NCI-H774 (cell line): Measurements from ENCODE around the gene HTR3B.
"Not testable (repeated sequence)": the region's sequence is repeated elsewhere in the genome, so short reads cannot be mapped to it uniquely, and the experiment has no call there.

ENCODE experiments used
- DNase-seq: peaks from one replicate; lab custom pipeline; 2025; lab: John Stamatoyannopoulos, UW

HTR3B gene

DNA sequence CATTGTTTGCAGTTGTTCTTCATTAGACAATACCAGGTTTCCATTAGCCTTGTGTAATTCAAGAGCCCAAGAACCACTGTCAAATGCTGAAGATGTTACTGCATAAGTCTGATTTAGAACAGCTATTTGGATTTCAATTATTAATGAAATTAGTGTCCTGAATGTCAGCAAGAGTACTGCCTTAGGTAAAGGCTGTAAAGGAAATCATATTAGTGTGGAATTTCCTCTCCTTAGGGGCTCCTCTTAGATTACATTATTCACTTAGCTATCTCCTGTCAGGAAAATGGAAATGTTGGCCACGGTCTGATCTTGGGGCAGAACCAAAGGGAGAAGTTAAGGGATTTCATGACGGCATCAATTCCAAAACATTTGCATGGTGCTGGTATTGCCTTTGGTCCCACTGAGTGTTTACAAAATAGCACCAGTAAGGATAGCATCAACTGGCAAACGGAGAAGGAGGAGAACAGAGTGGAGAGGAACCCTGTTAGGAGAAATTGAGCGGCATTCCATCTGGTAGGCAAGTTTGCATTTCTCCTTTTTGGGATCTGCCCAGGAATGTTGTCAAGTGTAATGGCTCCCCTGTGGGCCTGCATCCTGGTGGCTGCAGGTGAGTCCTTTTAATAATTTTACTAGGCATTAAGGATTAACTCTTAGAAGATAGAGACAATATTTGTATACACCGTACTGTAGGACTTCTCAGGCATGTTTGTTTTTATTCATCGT lies at the start of gene HTR3B:
Gene HTR3B, plus strand, starts transcription at position 418 of the 723 bp plus-strand sequence. Its CDS starts 138 bp downstream, at position 556.
- no peak for DNase-seq

- DNase-seq: no peak
Observed at GRCh38 chr11:113855803-113856202, 48.8 kb upstream of the HTR3B start.

GRCh38 chr11:113856966-113857759 lies 47.4 kb upstream of the HTR3B start:
- DNase-seq: no peak

DNA sequence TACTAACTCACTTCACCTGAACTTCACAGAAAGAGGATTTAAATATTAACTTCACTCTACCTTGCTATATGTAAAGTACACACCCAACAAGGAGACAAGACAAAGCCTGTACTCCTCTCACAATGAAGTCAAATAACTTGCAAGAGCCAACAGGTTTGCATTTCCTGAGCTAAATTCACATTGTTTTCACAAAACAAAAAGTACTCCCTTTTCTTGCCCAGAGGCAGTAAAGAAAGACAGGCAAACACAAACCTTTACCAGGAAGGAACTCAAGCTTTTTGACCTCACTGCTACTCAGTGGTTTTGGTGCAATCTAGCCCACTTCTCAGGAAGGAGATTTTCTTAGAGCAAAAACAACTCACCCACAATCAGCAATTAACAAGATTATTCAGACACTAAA lies 44.9 kb upstream of the HTR3B start:
- no peak for DNase-seq

- no peak for DNase-seq
Observed at GRCh38 chr11:113862435-113862834, 42.2 kb upstream of the HTR3B start.

- DNase-seq: no peak
Observed at GRCh38 chr11:113864410-113864809, 40.2 kb upstream of the HTR3B start.

DNA sequence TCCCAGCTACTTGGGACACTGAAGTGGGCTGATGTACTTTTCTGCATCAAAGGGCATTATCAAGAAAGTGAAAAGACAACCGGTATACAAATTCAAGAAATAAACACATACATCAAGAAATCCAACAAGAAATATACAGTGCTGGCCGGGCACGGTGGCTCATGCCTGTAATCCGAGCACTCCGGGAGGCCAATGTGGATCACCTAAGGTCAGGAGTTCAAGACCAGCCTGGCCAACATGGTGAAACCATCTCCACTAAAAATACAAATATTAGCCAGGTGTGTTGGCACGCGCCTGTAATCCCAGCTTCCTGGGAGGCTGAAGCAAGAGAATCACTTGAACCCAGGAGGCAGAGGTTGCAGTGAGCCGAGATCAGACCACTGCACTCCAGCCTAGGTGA lies 38.7 kb upstream of the HTR3B start:
- DNase-seq: no peak

DNA sequence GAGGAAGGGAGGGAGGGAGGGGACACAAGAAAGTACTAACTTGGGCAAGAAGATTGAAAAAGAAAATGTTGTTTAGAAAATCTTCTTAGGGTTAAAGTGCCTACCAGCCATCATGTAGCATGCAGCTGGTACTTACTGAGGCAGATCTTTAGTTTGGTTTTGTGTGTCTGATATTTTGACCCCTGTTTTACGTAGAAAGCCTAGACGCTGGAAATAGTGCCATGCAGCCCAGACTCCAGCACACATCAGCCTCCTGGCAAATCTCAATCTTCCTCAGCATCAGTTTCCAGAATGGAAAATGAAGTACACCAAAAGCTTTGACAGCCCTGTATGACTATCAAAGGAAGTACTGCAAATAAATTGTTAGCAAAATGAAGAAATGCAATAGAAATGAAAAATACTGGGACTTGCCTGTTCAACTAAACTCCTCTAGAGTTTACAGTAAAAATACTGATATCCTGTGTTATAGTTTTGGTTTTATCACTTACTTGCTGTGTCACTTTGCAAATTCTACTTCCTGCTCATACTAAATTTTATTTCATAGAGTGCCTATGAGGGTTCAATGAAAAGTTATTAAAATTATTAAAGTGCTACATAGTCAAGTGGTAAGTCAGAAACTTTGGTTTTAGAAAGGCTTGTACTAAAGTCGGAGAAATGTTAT lies 36.6 kb upstream of the HTR3B start:
- no peak for DNase-seq

DNA sequence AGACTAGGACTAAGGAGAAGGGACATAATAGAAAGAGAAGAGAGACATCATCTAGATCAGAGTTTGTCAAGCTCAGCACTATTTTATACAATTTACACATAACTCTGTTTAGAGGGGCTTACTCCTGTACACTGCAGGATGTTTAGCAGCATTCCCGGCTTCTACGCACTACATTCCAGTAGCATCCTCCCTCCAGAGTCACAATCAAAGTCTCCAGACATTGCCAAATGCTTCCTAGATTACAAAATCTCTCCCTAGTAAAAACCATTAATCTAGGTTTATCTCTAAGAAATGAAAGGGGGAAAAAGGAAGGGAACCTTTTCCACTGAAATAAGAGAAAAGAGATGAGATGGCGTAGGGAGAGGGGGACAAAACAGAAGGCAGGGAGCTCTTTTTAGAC lies 33.3 kb upstream of the HTR3B start:
- no peak for DNase-seq

GRCh38 chr11:113873236-113873626 lies 31.4 kb upstream of the HTR3B start:
- no peak for DNase-seq

DNA sequence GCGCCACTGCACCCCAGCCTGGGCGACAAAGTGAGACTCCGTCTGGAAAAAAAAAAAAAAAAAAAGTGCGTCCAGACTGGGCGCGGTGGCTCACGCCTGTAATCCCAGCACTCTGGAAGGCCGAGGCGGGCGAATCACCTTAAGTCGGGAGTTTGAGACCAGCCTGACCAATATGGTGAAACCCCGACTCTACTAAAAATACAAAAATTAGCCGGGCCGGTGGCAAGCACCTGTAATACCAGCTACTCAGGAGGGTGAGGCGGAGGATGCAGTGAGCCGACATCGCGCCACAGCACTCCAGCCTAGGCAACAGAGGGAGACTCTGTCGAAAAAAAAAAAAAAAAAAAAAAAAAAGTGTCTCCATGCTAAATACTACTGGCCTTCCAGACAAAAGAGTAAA lies 30.5 kb upstream of the HTR3B start:
- DNase-seq: no peak

DNA sequence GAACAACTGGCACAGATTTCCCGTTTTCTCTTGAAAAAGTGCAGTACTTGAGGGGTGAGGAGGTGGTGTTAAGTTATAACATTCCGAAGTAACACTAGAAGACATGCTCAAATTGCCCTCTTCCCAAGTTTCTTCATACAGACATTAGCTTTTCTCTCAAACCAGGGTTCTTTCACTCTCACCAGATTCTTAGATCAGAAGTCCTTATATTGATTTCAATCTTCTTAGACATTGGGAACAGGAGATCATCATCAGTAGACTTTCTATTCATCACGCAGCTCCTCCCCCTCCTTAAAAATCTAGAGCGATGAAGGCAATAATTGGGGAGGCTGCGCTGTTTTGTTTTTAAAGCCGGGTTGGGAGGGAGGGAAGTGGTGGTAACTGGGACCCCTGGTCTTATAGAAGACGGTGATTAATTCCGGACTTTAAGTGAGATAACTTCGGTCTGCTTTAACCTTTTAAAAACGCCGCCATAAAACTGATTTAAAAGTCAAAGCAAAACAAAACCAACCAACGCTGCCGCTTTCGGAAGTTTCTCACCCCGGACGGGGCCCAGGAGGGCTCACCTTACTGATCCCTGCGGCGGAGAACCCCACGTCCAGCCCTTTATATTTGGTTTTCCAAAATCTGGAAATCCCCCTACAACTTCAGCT lies 29.9 kb upstream of the HTR3B start:
- DNase-seq: no peak

GRCh38 chr11:113875234-113876073 lies 29.1 kb upstream of the HTR3B start, which contains the start of gene USP28:
USP28 (minus strand) TSS chr11:113875572; CDS start chr11:113875501, 71 bp downstream.
- peak; percentile 98 for DNase-seq

- DNase-seq: no peak
Observed at GRCh38 chr11:113876074-113876797, 28.4 kb upstream of the HTR3B start.

DNA sequence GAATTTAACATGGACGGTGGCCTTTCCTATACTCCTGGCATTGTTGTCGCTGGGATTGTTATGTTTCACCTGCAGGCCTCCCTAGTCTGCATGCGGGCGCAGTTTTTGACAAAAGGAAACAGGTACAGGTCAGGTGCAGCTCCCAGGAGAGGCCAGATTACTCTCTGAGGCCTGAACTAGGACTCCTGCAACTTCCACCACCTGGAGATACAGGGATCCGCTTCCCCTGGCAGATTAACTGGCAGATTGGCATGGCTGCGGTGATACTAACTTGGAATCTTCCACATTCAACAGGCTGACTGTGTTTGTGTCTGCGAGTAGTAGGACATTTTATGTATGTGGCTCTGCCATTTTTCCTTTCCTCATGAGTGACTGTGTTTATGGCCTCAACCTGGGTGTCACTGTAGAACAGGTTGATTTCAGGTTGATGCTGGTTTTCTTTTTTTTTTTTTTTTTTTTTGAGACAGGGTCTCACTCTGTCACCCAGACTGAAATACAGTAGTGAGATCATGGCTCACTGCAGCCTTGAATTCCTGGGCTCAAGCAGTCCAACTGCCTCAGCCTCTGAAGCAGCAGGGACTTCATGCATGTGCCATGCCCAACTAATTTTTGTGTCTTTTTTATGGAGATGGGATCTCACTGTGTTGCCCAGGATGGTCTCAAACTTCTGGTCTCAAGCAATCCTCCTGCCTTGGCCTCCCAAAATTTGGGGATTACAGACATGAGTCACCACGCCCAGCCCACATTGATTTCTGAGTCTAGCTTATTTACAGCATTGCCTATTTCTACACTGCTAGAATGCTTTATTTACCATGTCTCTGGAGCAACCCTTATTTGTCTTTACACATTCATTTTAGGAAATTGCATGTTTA lies 27.6 kb upstream of the HTR3B start:
- DNase-seq: no peak

- no peak for DNase-seq
Observed at GRCh38 chr11:113877670-113878055, 26.9 kb upstream of the HTR3B start.

GRCh38 chr11:113879446-113879845 lies 25.1 kb upstream of the HTR3B start:
- DNase-seq: not testable (repeated sequence)

DNA sequence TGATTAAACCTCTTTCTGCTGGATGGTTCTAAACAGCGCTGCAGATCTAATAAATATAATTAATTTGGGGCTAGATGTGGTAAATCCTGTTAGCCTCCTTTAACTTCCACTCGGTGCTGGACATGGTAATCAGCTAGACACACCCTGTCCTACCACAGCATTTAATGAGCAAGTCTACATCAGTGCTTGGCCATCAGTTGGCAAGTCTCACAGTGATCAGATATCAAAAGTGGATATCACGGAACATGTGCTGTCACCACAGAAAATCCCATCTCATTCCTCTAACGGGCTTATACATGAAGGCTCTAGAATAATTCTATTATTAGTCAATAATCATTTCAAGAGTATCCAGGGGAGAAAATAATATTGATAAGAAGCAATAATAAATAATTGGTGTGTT lies 23.6 kb upstream of the HTR3B start:
- DNase-seq: no peak

DNA sequence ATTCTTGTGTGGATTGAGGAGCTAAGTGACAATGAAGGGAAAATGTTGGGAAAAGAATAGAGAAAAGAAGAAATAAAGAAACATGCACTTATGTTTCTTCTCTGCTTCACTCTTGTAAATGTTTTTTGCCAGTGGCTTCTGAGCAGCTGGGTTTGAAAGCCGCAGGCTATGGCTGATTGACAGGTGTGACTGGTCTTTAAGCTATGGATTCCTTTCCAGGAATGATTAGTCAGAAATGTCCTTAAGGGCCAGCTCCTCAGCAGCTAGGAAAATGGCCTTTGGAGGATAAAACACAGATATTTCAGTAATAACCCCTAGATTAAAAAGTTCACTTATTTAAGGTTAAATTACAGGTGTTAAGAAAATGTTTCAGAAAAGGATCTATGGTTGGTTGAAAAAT lies 22.7 kb upstream of the HTR3B start:
- DNase-seq: no peak

DNA sequence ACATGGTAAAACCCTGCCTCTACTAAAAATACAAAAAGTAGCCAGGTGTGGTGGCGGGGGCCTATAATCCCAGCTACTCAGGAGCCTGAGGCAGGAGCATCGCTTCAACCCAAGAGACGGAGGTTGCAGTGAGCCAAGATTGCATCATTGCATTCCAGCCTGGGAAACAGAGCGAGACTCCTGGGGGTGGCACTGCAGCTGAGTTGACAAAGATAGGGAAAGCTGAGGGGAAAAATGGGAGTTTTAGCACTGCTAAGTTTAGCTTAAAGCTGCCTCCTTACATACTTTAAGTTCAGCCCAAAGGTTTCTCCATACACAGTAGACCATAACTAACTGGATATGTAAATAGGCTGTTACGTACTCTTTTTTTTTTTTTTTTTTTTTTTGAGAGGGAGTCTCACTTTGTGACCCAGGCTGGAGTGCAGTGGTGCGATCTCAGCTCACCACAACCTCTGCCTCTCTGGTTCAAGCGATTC lies 20.2 kb upstream of the HTR3B start:
- DNase-seq: no peak
